Melanocyte of skin (primary cell): ENCODE measurements around the gene SYNPO. TPM values are rescaled to one million over a fixed set of nuclear protein-coding genes. Genes with fewer than 3 reads are reported as not detected.

ENCODE experiments used
- total RNA-seq, 2 donors: library from RNA; depleted of rRNA; stranded (reverse); fragments of >200 nt; gene quantifications; 2 replicates each; pipeline ENCODE4 v1.2.3, GENCODE V29; 2012

Gene SYNPO, protein sequence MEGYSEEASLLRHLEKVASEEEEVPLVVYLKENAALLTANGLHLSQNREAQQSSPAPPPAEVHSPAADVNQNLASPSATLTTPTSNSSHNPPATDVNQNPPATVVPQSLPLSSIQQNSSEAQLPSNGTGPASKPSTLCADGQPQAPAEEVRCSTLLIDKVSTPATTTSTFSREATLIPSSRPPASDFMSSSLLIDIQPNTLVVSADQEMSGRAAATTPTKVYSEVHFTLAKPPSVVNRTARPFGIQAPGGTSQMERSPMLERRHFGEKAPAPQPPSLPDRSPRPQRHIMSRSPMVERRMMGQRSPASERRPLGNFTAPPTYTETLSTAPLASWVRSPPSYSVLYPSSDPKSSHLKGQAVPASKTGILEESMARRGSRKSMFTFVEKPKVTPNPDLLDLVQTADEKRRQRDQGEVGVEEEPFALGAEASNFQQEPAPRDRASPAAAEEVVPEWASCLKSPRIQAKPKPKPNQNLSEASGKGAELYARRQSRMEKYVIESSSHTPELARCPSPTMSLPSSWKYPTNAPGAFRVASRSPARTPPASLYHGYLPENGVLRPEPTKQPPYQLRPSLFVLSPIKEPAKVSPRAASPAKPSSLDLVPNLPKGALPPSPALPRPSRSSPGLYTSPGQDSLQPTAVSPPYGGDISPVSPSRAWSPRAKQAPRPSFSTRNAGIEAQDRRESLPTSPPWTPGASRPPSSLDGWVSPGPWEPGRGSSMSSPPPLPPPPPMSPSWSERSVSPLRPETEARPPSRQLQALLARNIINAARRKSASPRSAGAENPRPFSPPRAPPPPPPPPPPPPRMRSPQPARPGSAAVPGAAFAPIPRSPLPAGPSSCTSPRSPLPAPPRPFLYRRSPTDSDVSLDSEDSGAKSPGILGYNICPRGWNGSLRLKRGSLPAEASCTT
- total RNA-seq: 1 to 10 TPM; 4.0 to 4.8 TPM

GRCh38 chr5:150640311-150641005, at the start of gene SYNPO:
Gene SYNPO (plus strand): TSS chr5:150640660. CDS start chr5:150648276, 7,616 bp downstream.

GRCh38 chr5:150661086-150661485, 20.6 kb downstream of the SYNPO start, which contains the start of gene MYOZ3:
Gene MYOZ3 (plus strand): TSS chr5:150661251. CDS start chr5:150662942, 1,691 bp downstream.

GRCh38 chr5:150700594-150701377, 60.3 kb downstream of the SYNPO start, which contains the start of gene RBM22:
Gene RBM22 (minus strand): TSS chr5:150701062. CDS start chr5:150700985, 77 bp downstream.

Other genes with a start within 250 kb of the SYNPO start
- gene CD74, start 227.8 kb upstream of the SYNPO start, total RNA-seq: 10 to 100 TPM; 31.7 to 68.9 TPM
- 1,000 to 10,000 TPM; 1,008 to 2,761 TPM for gene RPS14, start 190.9 kb upstream of the SYNPO start, total RNA-seq
- 10 to 100 TPM; 43.7 to 45.6 TPM for gene NDST1, start 132.5 kb upstream of the SYNPO start, total RNA-seq
- gene MYOZ3, start 20.6 kb downstream of the SYNPO start, total RNA-seq: 1 to 10 TPM in 1 of 2 donors, under 1 TPM in 1; 0.34 to 1.3 TPM
- 10 to 100 TPM; 24.1 to 28.6 TPM for gene RBM22, start 60.4 kb downstream of the SYNPO start, total RNA-seq
- gene DCTN4, start 118.4 kb downstream of the SYNPO start, total RNA-seq: 10 to 100 TPM; 49.6 to 57.8 TPM
- gene SMIM3, start 138.1 kb downstream of the SYNPO start, total RNA-seq: 10 to 100 TPM in 1 of 2 donors, 1 to 10 TPM in 1; 8.9 to 27.3 TPM
- not detected for gene IRGM, start 205.9 kb downstream of the SYNPO start, total RNA-seq